LNCaP clone FGC (cell line): ENCODE data around the gene GPS2.

Experiments used
- DNase-seq: peaks from one replicate; pipeline ENCODE4 v3.0.0-alpha.2; 2011; ENCODE audit warnings: low read depth
- H3K4me3 ChIP-seq: 2 replicates; pipeline ENCODE4 v1.5.1; 2011; ENCODE audit warnings: mild to moderate bottlenecking, low read depth, low read length, control low read depth
- TF ChIP-seq, protein P1 (sequence below): IDR thresholded peaks from 2 replicates; pipeline ENCODE4 v1.5.1; 2012; ENCODE audit warnings: mild to moderate bottlenecking; ENCODE audit not compliant: control insufficient read depth, insufficient read depth; ENCODE audit errors: extremely low read depth

The GPS2 gene

DNA sequence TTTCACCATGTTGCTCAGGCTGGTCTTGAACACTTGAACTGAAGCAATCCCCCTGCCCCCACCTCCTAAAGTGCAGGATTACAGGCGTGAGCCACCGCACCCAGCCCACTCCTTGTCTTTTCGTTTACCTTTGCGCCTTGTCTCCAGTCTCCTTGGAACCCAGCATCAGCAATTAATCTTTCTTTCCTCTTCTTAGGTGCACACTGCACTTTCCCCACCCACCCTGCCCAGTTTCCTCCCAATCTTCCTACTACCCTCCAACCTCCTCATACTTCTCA lies 51.4 kb downstream of the GPS2 start:
- TF ChIP-seq, protein P1, sequence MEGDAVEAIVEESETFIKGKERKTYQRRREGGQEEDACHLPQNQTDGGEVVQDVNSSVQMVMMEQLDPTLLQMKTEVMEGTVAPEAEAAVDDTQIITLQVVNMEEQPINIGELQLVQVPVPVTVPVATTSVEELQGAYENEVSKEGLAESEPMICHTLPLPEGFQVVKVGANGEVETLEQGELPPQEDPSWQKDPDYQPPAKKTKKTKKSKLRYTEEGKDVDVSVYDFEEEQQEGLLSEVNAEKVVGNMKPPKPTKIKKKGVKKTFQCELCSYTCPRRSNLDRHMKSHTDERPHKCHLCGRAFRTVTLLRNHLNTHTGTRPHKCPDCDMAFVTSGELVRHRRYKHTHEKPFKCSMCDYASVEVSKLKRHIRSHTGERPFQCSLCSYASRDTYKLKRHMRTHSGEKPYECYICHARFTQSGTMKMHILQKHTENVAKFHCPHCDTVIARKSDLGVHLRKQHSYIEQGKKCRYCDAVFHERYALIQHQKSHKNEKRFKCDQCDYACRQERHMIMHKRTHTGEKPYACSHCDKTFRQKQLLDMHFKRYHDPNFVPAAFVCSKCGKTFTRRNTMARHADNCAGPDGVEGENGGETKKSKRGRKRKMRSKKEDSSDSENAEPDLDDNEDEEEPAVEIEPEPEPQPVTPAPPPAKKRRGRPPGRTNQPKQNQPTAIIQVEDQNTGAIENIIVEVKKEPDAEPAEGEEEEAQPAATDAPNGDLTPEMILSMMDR: no peak
- H3K4me3 ChIP-seq: peak overlapping the region; percentile 96
- DNase-seq: no peak

DNA sequence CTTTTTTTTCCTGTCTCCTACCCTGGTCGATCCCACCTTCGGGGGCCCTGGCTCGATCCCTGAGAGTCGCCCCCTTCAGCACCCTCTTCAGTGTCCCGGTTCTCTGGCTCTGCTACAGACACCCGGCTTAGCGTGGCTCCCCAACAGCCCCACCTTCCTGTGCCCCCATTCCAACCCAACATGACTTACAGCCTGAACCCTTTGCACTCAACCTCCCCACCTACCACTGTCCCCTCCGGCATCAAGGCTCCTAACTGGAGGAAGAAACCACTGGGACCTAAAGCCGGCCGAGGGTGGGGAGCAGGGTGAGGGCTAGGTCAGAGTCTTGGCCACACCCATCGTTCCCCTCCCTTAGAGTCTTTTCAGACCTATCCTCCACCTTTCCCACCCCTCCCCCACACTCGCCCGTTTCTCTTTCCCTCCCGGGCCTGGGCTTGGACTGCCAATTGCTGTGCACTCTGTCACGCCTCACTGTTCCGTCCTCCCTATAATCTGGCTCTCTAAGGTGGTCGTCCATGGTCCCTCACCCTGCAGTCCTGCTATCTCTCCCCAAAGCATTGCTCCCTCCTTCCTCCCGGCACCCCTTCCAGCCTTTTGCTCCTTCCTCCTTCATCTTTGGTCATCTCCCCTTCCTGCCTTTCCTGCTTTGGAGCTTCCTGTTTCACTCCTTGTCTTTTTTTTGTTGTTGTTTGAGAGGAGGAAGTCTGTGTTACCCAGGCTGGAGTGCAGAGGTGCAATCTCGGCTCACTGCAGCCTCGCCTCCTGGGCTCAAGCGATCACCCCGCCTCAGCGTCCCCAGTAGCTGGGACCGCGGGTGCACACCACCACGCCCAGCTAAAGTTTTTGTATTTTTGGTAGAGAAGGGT lies 52.0 kb downstream of the GPS2 start:
- peak; percentile 73 for DNase-seq
- TF ChIP-seq, protein P1: no peak
- H3K4me3 ChIP-seq: peak overlapping the region; percentile 96
